NCI-H226 (cell line): ENCODE data around the gene PTBP3.

ENCODE experiments used
- DNase-seq: peaks from one replicate; pipeline ENCODE4 v3.0.0-alpha.2; 2015

The PTBP3 gene

DNA sequence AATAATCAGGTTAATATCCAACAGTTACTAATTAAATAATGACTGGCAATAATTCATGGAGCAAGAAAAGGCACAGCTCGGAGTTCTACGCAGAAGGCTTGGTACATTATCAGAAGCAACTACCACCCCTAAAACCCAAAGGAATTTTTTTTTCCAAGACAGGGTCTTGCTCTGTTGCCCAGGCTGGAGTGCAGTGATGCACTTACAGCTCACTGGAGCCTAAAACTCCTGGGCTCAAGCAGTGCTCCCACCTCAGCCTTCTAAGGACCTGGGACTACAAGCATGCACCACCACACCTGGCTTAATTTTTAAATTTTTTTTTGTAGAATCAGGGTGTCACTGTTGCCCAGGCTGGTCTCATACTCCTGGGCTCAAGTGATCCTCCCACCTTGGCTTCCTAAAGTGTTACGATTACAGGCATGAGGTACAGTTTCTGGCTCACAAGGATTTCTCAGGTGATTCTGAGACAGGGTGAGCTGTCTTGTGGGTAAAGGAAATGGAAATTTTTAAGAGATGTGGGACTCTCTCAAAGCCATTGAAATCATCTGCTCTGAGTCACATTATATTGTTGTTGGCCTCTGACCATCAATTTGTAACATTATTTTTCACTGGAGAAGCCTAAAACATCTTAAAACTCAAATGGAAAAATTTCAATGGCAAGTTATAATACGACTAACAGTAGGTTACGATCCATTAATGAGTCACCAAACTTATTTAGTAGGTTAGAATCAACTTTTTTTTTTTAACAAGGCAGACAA is 26.8 kb upstream of the PTBP3 start:
- DNase-seq = peak; percentile 8

DNA sequence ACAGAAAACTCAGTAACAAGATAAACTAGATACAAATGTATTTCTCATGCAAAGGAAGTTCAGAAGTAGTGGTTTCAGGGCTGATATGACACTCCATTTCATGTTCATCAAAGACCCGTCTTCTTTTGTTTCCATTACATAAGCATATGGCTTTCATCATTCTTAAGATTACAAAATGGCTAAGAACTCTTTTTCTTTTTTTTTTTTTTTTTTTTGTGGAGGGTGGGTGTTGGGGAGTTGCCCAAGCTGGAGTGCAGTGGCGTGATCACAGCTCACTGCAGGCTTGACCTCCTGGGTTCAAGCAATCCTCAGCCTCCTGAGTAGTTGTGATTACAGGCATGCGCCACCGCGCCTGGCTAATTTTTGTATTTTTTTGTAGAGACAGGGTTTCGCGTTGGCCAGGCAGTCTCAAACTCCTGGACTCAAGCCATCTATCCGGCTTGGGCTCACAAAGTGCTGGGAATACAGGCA is 22.0 kb upstream of the PTBP3 start:
- no peak for DNase-seq

DNA sequence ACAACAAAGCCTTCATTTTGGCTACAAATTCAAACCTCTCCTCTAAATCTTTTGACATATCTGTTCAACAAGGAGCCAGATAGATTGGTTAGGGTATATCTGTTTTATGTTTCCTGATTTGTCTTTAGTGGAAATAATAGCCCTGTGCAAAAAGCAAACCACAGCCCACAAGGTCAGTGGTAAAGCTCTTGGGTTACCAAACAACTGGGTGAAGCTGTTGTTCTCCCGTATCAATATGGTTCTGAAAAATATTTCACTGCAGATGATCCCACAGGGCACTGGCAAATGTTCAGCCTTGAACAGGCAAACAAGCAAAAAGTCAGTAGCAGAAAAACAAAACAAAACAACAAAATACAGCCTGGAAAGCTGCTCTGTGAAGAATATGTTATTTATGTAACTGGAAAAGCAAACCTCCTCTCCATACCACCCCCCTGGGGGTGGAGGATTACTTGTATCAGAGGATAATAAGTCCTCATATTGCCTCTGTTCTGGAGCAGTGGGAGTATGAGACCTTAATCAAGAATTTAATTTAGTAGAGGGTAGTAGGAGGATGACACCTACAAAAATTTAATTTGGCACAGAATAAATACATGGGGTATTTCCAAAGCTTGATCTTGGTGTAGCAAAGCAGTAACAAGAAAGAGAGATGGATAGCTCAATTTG is 20.8 kb upstream of the PTBP3 start:
- no peak for DNase-seq

DNA sequence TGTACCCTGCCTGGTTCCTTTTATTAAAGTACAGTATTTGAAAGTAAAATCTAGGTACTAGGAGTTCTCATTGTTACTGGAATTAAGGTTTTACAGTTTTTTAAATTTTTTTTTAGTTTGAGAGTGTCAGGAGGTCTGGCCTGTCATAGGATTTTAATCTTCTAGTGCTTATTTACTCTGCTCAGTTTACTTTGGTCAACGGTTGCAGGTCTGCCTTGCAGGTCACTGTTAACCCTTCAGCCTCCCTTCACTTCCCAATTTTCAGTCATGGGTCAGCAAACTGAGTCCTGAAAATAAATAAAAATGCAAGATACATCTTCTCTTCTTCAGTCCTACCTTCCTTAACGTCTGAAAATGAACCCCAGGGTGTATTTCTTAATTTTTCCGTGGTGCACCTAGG is 18.8 kb upstream of the PTBP3 start:
- no peak for DNase-seq

DNA sequence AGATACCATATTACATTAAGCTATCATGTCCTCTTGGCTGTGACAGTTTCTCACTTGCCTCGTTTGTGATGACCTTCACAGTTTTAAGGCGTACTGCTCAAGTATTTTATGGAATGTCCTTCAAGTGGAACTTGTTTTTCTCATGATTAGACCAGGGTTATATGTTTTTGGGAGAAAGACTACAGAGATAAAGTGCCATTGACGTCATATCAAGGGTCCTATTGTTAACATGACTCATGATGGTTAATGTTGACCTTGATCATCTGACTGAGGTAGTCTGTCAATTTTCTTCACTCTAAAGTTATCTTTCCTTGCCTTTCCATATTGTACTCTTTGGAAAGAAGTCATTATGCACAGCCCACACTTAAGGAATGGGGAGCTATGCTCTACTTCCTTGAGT is 17.8 kb upstream of the PTBP3 start:
- DNase-seq = no peak

DNA sequence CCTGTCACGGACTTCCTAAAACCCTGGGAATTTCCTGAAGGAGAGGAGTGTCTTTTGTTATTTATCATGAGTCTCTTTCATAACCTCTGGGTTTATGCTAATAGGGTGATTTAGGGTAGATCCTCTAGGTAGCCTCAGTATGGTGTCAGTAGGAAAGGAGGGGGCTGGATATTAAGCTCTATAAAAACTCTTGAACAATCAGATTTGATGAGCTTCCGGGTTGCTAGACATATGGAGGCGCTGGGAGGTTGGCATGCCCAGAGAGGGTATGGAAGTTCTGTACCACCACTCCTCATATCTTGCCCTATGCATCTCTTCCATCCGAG is 15.6 kb upstream of the PTBP3 start:
- no peak for DNase-seq

DNA sequence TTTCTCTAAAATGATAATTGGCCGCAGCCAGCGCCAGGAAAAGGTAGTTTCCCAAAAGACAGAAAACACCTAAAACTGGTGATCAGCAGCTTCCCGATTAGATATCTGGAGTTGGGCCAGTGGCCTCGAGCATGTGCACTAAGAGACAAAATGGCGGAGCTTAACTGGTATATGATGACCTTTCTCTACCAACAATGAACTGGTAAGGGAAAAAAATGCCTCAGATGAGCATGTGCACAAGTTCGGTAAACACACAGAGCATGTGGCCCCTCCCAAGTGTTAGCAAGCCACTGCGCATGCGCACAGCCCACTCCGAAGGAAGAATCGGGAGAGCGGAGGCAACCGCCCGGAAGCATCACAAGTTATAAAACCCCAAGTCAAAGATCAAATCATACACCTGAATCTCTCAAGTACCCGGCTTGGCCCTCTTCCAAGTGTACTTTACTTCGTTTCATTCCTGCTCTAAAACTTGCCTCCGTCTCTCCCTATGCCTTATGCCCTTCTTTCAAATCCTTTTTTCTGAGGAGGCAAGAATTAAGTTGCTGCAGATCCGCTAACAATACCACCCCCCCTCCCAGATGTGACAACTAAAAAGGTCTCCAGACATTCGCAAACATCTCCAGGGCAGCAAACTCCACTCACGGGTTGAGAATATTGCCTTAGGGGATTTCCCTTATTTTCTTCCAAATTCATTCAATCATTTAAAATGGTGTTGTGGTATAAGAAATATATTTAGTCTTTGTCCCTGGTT is 15.0 kb upstream of the PTBP3 start:
- DNase-seq = peak; percentile 46

DNA sequence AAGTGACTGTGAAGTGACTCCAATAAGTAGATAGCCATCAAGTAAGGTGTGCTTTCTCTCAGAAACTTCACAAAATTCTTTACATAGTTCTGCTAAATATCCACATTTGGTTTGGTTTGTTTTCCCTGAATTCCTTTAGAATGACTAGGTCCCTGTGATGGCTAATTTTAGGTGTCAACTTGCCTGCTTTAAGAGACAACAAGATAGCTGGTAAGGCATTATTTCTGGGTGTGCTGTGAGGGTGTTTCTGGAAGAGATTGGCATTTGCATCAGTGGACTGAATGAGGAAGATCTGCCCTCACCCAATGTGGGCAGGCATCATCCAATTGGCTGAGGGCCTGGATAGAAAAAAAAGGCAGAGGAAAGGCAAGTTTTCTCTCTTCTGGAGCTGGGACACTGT is 8.3 kb upstream of the PTBP3 start:
- peak; percentile 67 for DNase-seq

DNA sequence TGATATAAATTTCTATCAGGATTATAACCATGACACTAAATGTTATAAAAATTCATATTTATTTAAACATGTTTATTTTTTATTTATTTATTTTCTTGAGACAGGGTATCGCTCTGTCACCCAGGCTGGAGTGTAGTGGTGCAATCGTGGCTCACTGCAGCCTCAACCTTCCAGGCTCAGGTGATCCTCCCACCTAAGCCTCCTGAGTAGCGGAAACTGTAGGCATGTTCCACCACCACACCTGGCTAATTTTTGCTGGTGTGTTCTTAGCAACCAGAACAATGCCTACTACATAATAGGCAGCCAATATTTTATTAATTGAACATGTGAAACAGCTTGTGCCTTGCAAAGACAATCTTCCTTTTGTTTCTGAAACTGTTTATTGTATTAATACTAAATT is 6.5 kb upstream of the PTBP3 start:
- no peak for DNase-seq

DNA sequence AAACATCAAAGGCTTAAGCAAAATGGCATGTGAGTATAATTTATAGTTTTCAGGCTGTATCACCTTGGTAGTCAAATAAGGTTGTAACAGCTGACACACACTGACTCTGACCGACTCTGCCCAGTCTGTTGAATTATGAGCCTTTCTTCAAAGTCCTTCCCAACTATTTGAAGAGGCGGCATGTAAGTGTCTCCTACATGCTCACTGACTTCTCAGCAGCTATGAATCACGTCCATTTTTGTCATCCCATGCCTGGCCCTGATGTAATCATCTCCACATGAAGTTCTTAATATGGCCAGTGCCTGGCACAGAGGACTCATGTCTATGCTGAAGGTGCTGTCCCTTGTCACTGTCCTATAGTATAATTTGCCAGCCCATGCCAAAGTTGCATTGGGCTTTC is 5.1 kb upstream of the PTBP3 start:
- DNase-seq = no peak

DNA sequence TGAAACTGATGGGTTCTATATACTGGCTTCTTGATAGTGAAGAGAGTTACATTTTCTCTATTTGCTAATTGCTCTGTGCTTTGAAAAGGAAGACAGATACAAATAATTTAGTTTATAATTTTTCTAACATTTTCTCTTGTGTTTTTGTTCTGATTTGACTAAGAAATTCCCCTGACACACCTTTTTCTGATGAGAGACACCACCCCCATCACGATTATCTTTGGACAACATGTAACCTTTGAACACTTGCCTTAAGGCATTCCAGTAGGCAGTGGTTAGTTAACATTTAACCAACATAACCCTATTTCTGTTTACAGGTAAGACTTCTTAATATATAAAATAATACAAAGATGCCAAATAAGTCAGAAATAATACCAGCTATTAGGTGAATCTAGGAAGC is 4.1 kb upstream of the PTBP3 start:
- no peak for DNase-seq

DNA sequence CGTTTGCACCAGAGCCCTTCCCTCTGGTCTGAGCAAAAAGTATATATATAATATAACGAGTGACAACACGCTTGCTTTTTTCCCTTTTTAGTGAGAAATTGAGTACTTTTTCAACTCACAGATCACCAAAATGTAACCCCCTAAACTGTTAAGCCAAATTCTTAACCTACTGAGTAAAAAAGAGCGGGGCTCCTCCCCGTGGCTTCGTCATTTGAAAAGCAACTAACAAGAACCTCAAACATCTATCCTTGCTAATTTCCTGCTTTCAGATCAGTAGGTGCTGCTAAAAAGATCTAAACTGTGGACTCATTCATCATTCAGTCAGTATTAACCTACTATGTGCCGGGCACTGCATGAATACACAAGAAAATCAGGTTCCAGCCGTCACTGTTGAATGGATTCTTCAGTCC is 1.0 kb upstream of the PTBP3 start:
- DNase-seq = no peak

DNA sequence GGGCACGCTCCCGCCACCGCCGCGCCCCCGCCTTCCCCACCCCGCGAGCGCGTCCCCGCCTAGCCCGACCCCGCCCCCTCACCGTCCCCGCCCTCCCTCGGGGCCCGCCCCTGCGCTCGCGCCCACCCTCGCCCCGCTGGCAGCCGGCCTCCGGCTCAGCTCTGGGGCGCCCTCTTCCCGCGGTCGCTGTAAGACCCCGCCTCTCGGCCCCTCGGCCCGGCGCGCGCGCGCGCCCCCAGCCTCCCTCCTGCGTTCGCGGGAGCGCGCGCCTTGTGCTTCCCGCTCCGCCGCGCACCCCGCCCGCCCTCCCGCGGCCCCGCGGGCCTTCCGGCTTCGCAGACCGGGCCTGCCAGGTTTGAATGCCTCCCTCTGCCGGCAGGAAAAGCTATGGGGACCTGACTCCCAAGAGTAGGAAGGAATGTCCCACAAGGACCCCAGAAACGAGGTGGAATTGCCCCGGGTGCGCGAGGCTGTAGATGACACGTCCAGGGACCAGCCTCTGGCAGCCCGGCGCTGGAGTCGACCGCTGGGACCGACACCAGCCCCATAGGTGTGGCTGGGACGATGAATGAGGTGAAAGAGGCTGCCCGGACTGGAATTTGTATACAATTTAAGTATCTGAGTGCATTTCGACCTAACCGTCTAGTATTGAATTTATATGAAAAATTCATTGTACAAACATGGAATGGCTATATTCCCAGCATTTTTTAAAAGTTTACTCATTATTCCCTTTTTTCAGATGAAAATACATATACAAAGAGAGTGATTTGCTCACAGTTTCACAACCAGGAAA is 416 bp upstream of the PTBP3 start:
- peak; percentile 91 for DNase-seq

DNA sequence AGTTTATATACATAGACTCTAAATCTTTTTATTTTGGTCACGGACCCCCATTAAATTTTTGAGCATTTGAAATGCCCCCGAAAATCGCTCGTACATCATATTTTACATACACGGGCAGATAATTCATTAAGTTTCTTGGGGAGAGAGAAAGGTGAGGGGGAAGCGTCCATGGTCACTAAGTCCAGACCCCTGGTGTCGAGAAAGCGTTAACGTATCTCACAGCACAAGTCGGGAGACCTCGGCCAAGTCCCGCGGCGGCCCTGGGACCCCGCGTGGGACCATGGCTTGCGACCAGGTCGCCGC is 794 bp downstream of the PTBP3 start:
- no peak for DNase-seq

DNA sequence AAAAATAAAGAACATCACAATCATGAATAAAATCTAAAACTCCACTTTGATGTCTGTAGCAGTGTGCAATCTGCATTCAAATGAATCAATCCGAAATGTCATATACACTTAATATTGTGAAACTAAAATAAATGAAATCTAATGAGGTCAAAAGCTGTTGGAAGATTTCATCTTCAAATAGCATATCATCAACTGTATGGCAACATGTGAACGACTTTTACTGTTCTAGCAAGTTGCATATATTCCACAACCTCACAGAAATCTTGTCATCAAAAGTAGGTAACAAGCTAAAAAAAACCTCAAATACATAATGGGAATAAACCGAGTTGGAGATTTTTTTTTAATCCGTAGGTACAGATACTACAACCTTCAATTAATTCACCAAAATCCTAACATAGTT is 1.2 kb downstream of the PTBP3 start:
- no peak for DNase-seq

DNA sequence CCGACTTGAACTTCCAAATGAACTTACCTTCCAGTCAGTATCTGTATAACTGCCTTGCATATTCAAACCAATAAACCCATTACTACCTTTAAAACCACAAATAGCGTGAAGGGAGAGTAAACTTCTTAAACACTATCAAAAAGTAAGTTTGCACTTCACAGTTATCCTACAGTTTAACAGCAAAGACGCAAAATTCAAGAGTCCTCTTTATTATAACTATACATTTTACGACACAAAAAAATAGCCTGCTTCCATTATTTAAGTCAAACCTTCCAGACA is 1.8 kb downstream of the PTBP3 start:
- no peak for DNase-seq

DNA sequence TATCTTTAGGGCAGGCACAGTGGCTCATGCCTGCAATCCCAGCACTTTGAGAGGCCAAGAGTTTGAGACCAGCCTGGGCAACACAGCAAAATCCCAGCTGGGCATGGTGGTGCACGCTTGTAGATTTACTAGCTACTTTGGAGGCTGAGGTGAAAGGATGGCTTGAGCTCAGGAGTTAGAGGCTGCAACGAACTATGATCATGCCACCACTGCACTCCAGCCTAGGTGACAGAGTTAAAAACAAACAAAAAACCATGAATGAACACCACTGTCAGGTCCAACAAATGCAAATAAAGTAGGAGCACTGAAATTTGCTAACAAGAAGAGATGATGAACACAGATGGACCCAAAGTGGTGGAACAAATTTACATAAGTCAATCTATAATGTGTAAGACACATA is 4.9 kb downstream of the PTBP3 start:
- DNase-seq = no peak

DNA sequence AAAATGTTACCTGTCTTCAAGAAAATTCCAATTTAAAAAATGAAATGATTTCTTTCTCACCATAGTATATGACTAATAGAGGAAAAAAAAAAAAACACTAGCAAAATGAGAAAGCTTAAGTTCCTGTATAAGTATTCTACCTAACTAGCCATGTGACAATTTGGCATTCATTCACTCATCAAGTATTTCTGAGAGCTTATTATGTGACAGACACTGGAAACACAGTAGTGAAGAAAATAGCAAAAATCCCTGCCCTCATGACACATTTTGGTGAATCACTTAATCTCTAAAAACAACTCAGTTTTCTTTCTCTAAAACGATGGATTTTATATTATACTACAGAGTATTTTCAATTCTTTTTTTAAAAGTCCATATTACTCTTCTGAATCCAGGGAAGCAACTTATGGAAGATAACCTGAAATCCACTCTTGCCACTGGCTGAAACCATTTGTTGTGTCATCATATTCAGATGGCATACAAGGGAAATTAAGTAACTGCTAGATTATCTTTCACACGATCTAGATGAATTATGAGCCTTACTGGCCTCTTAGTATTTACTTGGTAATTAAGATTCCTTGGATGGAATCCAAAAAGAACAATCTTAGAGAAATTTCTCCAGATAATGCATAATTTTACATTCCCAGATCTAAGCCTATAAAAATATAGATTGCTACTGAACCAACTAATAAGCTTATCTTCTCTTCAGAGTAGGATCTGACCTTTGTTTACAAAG is 5.5 kb downstream of the PTBP3 start:
- DNase-seq = no peak

DNA sequence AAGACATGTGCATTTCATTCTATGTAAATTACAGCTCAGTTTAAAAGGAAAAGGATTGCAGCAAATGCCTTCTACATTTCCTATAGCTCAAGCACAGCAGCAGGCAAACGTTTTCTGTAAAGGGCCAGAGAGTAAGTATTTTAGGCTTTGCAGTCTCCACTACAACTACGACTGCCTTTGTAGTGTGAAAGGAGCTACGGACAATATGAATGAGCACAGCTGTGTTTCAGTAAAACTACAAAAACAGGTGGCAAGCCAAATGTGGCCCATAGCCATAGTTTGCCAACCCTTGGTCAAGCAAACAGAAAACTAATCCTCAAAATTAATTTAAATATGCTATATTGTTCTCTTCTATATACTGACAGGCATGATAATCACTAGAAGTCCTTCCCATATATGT is 7.2 kb downstream of the PTBP3 start:
- no peak for DNase-seq

DNA sequence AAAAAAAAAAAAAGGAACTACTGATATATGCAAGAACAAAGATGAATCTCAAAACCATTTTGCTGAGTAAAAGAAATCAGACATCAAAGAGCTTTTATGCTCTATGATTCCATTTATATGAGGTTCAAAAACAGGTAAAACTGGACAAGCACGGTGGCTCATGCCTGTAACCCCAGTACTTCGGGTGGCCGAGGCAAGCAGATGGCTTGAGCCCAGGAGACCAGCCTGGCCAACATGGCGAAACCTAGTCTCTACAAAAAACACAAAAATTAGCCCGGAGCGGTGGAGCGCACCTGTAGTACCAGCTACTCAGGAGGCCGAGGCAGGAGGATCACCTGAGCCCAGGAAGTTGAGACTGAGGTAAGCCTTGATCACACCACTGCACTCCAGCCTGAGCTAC is 7.8 kb downstream of the PTBP3 start:
- DNase-seq = no peak

DNA sequence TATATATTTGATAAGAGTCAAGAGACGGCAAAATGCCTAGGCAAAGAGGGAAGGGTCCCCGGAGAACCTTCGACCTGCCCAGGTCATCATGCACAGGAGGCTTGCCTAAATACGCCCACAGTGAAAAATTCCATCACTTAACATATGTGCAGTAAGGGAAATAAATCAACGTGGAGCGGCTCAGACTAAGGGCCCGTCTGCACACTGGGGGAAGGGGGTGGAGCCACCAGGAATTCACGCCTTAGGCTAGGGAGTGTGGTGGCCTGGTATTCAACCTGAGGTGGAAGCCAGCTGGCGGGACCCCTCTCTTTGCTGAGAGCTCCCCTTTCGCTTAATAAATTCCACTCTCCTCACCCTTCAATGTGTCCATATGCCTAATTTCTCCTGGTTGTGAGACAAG is 8.3 kb downstream of the PTBP3 start:
- no peak for DNase-seq

DNA sequence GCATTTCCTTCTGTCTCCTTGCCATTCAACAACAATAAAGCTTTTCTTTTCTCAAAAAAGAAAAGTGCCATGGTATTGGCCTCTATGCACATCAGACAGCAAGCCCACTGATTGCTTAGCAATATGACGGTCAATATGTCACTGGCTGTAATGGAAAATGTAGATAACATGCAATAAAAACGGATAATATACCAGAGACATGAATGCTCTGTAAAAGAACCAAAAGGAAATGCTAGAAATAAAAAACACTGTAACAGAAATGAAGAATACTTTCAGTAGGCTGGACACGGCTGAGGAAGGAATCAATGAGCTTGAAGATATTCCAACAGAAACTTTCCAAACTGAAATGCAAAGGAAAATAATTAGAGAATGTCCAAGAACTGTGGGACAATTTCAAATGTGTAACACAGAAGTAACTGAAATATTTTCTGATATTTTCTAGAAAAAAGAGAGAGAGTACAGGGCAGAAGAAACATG is 10.0 kb downstream of the PTBP3 start:
- no peak for DNase-seq
